Smooth muscle cell (in vitro differentiated cells): ENCODE results near the gene BPGM. TPM values are rescaled to one million over a fixed set of nuclear protein-coding genes. Genes with fewer than 3 reads are reported as not detected.

ENCODE experiments used
- DNase-seq: peaks from one replicate; lab custom pipeline; 2025; ENCODE audit not compliant: unreplicated experiment; lab: John Stamatoyannopoulos, UW
- H2AFZ ChIP-seq: fragments of 200-600 bp; sonication (generic); 2 replicates; pipeline ENCODE4 v1.6.0; 2016; ENCODE audit warnings: antibody characterized with exemption, low read depth, mild to moderate bottlenecking
- H3F3A ChIP-seq: fragments of 200-600 bp; sonication (generic); 2 replicates; pipeline ENCODE4 v1.6.0; 2017; ENCODE audit warnings: antibody characterized with exemption, low read depth
- H3K27ac ChIP-seq: fragments of 200-600 bp; sonication (generic); 2 replicates; pipeline ENCODE4 v1.5.1; 2016; ENCODE audit warnings: low read depth, mild to moderate bottlenecking
- H3K27me3 ChIP-seq: fragments of 200-600 bp; sonication (generic); 2 replicates; pipeline ENCODE4 v1.6.1; 2016; ENCODE audit warnings: low read depth, mild to moderate bottlenecking
- H3K36me3 ChIP-seq: fragments of 200-600 bp; sonication (generic); 2 replicates; pipeline ENCODE4 v1.5.1; 2016; ENCODE audit warnings: low read depth
- H3K4me1 ChIP-seq: fragments of 200-600 bp; sonication (generic); 2 replicates; pipeline ENCODE4 v1.5.1; 2016; ENCODE audit warnings: low read depth
- H3K4me2 ChIP-seq: fragments of 200-600 bp; sonication (generic); 2 replicates; pipeline ENCODE4 v1.6.0; 2016; ENCODE audit warnings: mild to moderate bottlenecking
- H3K4me3 ChIP-seq: fragments of 200-600 bp; sonication (generic); 2 replicates; pipeline ENCODE4 v1.5.1; 2016; ENCODE audit warnings: mild to moderate bottlenecking
- H3K79me2 ChIP-seq: fragments of 200-600 bp; sonication (generic); 2 replicates; pipeline ENCODE4 v1.6.0; 2016; ENCODE audit warnings: low read depth, mild to moderate bottlenecking
- H3K9ac ChIP-seq: fragments of 200-600 bp; sonication (generic); 2 replicates; pipeline ENCODE4 v1.6.0; 2016; ENCODE audit warnings: low read depth
- H3K9me3 ChIP-seq: fragments of 200-600 bp; sonication (generic); replicated peaks from 2 replicates; pipeline ENCODE4 v1.5.1; 2016; ENCODE audit warnings: low read depth
- H4K20me1 ChIP-seq: fragments of 200-600 bp; sonication (generic); 2 replicates; pipeline ENCODE4 v1.6.0; 2016; ENCODE audit warnings: low read depth
- WGBS: methylation state at CpG from one replicate; pipeline ENCODE4 v1.1.7; 2016; ENCODE audit warnings: low lambda C conversion rate; 5-methylcytosine and 5-hydroxymethylcytosine counted together
- polyA plus RNA-seq: library from polyadenylated mRNA; unstranded; fragments of >200 nt; fragmentation: Nextera tagmentation; extraction: Ambion mirVana; gene quantifications from 2 replicates; pipeline ENCODE4 v1.2.1, GENCODE V29; 2016
- total RNA-seq: library from RNA; depleted of rRNA; stranded (reverse); fragments of >200 nt; gene quantifications from 2 replicates; pipeline ENCODE4 v1.2.3, GENCODE V29; 2014
- TF ChIP-seq, protein P1 (sequence below): fragments of 200-600 bp; sonication (generic); IDR thresholded peaks from 2 replicates; pipeline ENCODE4 v1.5.1; 2017; ENCODE audit warnings: borderline replicate concordance, mild to moderate bottlenecking, antibody characterized with exemption; ENCODE audit not compliant: insufficient read depth, poor library complexity, severe bottlenecking

BPGM gene
- total and polyA plus RNA-seq, 2 experiments from 2014 or later, result 65.1 to 76.9 TPM

DNA sequence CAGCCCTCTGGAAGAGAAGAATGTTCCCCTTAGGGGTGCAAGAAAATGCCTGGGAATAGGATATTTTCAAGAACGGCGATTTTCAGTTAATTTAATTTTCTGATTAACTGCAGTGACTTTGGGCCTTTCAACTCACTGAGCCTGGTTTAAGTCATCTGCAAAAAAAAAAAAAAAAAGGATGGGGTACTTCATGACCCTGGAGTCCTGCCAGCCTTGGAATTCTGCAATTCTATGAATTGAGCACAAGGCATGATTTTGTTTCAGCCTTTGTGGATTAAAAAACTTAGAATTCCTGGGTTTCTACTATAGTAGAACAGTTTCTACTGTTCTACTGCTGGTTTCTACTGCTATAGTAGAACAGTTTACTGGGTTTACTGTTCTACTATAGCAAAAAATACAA is 74.5 kb downstream of the BPGM start:
- Histone ChIP-seq H3K4me2 (no peak overlapping the region), H4K20me1 (no peaks in the 10 kb centered on the region), H3K9me3 (no peaks in the 10 kb centered on the region), H3K9ac (peak overlapping the region; percentile 30), H2AFZ (no peak overlapping the region), H3K79me2 (peaks cover 23% of the 10 kb centered on the region), H3F3A (peaks cover 5% of the 10 kb centered on the region), H3K27me3 (no peaks in the 10 kb centered on the region), H3K27ac (peak overlapping the region; percentile 85), H3K4me3 (no peak overlapping the region), H3K4me1 (peaks cover 10% of the 10 kb centered on the region), H3K36me3 (no peaks in the 10 kb centered on the region)
- no peak for DNase-seq
- WGBS, result 86% methylated on average over 2 of the region's 2 CpGs
- TF ChIP-seq, protein P1, sequence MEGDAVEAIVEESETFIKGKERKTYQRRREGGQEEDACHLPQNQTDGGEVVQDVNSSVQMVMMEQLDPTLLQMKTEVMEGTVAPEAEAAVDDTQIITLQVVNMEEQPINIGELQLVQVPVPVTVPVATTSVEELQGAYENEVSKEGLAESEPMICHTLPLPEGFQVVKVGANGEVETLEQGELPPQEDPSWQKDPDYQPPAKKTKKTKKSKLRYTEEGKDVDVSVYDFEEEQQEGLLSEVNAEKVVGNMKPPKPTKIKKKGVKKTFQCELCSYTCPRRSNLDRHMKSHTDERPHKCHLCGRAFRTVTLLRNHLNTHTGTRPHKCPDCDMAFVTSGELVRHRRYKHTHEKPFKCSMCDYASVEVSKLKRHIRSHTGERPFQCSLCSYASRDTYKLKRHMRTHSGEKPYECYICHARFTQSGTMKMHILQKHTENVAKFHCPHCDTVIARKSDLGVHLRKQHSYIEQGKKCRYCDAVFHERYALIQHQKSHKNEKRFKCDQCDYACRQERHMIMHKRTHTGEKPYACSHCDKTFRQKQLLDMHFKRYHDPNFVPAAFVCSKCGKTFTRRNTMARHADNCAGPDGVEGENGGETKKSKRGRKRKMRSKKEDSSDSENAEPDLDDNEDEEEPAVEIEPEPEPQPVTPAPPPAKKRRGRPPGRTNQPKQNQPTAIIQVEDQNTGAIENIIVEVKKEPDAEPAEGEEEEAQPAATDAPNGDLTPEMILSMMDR, result no peak

DNA sequence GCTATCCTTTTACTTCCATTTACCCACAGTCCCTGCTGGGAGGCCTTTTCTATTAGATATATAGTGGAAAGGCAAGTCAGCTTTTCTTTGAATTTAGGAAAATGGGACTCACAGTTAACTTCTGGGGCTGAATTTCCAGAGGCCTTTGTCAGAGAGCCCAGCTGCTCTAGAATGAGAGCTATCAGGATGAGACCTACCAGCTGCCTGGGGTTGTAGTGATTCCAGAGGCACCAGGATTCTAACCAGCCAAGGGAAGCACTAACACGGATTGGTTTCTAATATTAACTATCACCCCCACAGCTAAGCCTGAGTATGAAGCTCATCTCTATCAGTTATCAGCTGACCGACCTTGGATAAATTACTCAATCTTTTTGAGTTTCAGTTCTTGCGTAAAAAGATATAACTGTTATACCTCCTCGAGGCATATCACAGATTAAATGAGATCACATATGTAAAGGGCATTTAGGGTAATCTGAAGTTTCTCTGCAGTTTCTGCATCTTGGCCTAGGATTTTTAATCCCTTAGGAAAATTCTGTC is 76.2 kb downstream of the BPGM start:
- no peaks in the 10 kb centered on the region for H3K36me3 ChIP-seq
- H3K27ac ChIP-seq, result no peak overlapping the region
- no peak for DNase-seq
- H3K9ac ChIP-seq, result no peak overlapping the region
- H3F3A ChIP-seq, result peaks cover 5% of the 10 kb centered on the region
- no peak overlapping the region for H2AFZ ChIP-seq
- H3K4me1 ChIP-seq, result peaks cover 10% of the 10 kb centered on the region
- H3K79me2 ChIP-seq, result peaks cover 15% of the 10 kb centered on the region
- H4K20me1 ChIP-seq, result no peaks in the 10 kb centered on the region
- H3K9me3 ChIP-seq, result no peaks in the 10 kb centered on the region
- H3K27me3 ChIP-seq, result no peaks in the 10 kb centered on the region
- H3K4me3 ChIP-seq, result no peak overlapping the region
- TF ChIP-seq, protein P1, result no peak
- 60% methylated on average over 4 of the region's 4 CpGs for WGBS
- H3K4me2 ChIP-seq, result no peak overlapping the region

DNA sequence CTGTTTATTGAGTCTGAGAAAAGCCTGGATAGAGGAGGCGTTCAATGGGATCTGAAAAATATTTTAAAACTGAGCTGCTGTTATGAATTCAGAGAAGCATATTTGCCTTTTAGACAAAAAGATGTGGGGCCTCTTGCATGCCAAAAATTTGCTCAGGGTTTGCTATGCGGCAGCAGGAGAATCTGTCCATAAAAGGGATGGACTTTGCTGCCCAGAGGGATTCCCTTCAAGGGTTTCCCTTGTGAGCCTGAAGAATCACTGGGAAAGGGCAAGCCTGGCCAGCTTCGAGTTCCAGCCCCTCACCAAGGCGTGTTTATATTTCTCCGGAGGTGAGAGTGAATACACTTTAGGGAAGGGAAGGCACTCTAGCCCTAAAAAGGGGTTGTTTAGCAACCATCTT is 77.2 kb downstream of the BPGM start:
- no peak overlapping the region for H3K27ac ChIP-seq
- H3K4me2 ChIP-seq, result no peak overlapping the region
- peaks cover 5% of the 10 kb centered on the region for H3F3A ChIP-seq
- H3K79me2 ChIP-seq, result peaks cover 11% of the 10 kb centered on the region
- no peak overlapping the region for H2AFZ ChIP-seq
- H3K4me1 ChIP-seq, result peaks cover 10% of the 10 kb centered on the region
- H3K27me3 ChIP-seq, result no peaks in the 10 kb centered on the region
- TF ChIP-seq, protein P1, result no peak
- H3K36me3 ChIP-seq, result no peaks in the 10 kb centered on the region
- no peak overlapping the region for H3K9ac ChIP-seq
- DNase-seq, result no peak
- H3K4me3 ChIP-seq, result no peak overlapping the region
- no peaks in the 10 kb centered on the region for H4K20me1 ChIP-seq
- no peaks in the 10 kb centered on the region for H3K9me3 ChIP-seq
- 77% methylated on average over 5 of the region's 5 CpGs for WGBS

DNA sequence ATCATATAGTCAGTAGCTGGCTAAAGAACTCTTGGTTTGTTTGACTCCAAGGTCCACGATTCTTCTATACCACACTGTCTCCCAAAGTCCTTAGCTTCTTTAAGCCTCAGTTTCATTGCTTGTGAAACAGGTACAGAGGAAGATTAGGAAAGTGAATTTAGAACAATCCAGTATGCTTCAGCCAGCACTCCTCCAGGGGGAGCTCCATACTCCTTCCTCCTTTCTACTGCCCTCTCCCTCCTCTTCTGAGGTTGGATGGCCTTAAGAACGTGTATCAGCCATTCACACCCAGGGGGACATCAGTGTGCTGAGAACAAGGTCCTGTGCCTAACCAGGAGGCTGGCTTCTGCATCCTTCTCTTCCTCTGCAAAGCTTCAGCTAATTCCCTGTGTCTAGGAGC is 78.0 kb downstream of the BPGM start:
- Histone ChIP-seq H3K27ac (no peak overlapping the region), H3K9me3 (no peaks in the 10 kb centered on the region), H4K20me1 (no peaks in the 10 kb centered on the region), H3K79me2 (peaks cover 11% of the 10 kb centered on the region), H3K36me3 (no peaks in the 10 kb centered on the region), H3K4me3 (no peak overlapping the region), H3K27me3 (no peaks in the 10 kb centered on the region), H2AFZ (no peak overlapping the region), H3F3A (peaks cover 13% of the 10 kb centered on the region), H3K4me2 (no peak overlapping the region), H3K9ac (no peak overlapping the region), H3K4me1 (peaks cover 11% of the 10 kb centered on the region)
- no peak for DNase-seq
- TF ChIP-seq, protein P1, result peak; percentile 28
- WGBS, result 37% methylated on average over 2 of the region's 2 CpGs
